ENCODE results near the gene DNAH9.

The DNAH9 gene

DNA sequence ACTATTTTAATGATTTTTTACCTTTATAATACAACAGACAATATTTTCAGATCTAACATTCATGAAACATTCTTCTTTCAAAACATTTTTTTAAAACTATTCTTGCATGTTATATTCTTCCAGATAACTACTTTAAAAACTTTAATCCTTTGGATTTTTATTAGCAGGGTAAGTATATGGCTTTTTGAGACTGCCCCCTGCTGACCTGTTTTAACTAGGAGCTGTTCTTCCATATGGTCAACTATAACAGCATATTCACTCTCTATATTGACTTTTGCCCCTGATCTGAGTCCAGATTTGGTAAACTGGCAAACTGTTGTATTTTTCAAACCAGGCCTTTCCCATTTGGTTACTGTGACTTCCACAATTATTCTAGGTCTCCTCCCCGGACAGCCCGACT is 382.5 kb downstream of the DNAH9 start:
- DNase-seq (ENCODE audit: low read depth in 2 of 2) = no peak

DNA sequence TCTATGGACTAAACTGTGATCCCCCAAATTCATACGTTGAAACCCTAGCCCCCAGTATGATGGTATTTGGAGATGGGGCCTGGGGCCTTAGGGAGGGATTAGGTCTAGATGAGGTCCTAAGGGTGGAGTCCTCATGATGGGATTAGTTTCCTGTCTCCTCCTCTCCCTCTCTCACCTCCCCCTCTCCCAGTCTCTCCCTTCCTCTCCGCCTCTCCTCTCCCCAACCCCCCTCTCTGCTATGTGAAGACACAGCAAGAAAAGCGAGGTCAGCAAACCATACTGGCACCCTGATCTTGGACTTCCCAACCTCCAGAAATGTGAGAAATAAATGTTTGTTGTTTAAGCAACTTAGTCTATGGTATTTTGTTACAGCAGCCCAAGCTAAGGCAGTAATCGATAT is 383.6 kb downstream of the DNAH9 start:
- no peak for DNase-seq (ENCODE audit: low read depth in 2 of 2)

DNA sequence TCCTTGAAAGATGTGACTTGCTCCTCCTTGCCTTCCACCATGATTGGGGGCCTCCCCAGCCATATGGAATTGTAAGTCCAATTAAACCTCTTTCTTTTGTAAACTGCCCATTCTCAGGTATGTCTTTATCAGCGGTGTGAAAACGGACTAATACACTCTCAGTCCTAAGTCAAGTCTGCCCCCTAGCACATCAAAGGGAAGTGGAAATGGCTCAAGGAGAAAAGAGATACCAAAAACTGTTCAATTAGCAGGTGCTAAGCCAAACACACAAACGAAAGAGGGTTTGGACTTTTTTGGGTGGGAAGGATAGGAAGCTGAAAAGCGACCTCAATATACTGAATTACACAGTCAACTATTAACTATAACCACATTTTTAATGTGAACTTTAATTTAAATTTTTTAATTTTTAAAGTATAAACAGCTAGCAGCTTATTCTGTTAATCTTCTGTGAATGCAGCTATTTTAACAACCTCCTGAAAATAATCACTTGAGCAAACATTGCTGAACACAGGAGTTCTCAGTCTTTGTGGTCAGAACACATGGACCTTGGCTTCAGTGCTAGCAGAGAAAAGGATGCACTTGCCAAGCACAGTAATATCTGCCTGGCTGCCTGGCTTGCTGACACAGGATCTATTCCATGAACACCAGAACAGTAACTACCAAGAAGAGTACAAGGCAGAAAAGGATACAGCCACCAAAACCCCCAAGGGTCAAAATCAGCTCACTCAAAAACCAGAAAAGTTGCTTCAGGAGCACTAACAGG is 388.1 kb downstream of the DNAH9 start:
- no peak for DNase-seq (ENCODE audit: low read depth in 2 of 2)

DNA sequence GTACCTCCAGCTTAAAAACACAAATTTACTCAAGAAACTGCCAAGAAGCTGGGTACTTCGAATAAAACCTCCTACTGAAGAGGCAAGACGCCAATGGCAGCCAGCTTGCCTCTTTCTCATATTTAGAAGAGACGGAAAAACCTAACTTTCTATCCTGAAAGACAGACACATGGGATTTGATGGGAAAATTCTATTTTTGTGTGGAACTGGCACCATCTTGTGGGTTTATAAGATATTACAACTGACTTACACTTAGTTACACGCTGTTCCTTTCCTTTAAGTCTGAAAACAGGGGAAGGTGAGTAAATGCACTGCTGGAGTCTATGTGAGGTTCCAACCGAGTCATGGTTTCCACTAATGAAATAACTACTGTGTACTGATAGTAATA is 388.7 kb downstream of the DNAH9 start:
- DNase-seq (ENCODE audit: low read depth in 2 of 2) = no peak

DNA sequence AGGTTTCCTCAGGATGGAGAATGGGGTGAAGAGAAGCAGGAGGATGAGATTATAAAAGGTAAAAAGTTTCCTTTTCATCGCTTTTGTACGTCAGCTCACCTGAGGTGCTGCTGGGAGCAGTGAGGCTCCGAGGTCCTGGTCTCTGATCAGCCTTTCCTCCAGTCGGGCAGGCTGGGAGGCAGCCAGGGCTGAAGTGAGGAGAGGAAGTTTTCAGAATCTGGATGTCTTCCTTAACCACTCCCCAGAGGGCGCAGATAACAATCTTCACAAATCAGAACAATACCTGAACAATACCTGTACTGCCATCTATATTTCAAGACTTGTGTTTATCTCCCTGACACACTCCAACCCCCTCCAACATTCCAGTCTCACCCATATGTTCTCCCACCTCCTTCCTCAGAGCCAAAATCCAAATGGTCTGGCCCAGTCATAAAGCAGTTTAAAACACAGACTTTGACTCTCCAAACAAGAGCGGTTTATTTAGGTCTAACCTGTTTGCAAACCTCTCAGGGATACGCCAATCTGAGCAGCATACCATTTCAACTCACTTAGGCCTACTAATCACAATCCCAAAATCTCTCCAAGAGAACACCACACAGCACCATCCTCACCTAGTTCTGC is 392.2 kb downstream of the DNAH9 start:
- no peak for DNase-seq (ENCODE audit: low read depth in 2 of 2)

DNA sequence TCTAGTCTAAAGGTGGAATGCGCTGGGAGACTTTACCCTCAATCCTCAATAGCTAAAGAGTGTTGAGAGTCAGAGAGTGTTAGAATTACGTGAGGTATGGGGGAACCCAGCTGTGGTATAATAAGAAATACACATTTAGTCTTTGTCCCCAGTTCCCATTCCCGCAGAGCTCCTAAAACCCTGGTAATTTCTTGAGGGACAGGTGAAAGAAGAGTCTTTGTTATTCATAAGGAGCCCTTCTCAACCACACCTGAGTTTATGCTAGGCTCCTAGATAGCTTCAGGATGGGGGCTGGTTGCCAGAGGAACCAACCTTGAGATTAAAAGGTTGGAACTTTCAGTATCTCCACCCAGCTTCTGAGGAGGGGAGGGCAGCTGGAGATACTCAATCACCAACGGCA is 393.2 kb downstream of the DNAH9 start:
- no peak for DNase-seq (ENCODE audit: low read depth in 2 of 2)

DNA sequence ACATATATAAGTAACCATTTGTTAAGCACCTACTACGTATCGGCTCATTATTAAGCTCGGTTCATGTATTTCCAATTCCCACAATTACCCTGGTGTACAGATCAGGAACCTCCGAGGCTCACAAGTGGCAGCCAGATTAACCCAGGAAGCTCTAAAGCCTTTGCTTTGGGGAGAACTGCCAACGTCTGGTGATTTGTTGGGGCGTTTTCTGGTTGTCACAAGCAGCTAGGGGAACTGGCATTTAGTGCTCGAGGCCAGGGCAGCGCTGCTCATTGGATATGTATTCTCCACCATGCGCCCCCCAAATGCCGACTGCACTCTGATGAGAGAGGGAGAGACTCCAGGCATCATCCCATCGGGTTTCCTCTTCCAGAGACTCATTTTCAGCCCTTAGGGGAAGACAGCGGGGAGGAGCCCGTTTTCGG is 398.5 kb downstream of the DNAH9 start:
- DNase-seq (ENCODE audit: low read depth in 2 of 2) = peak in 1 of 2 donors; percentile 12

DNA sequence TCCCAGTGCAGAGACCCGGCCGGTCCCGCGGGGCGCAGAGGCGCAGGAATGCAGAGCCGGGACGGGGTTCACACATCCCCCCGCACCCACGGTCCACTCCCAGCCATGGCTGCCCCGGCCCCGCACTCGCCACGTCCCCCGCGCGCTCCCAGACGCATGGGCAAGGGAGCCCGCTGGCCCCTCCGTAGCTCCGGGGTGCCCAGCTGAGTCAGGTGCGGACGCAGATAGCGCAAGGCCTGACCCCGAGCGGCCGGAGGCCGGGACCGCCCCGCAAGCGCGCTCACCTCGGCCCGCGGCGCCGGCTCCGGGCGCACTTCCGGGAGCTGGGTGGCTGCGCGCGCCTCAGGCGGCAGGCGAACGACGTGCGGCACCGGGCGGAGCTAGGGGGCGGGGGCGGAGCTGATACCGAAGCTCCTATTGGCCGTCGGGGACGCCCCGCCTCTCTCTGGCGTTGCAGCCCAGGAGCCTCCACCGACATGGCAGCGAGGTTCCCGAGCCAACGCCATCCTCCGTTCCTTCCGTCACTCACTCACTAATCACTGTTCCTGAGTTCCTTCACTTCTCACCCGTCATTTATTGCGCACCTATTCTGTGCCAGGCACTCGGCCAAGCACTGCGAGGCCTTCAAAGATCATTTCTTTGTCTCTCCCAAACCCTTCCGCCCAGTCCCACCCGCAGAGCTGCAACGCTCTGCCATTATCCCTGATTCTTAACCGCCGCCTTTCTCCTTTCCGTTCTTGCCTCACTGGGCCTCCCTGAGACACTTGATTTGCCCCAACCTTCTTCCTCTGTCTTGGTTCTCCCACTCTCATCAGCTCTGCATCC is 399.1 kb downstream of the DNAH9 start, which contains the start of gene ZNF18:
ZNF18 (minus strand) TSS at position 329 of the 825 bp plus-strand sequence. CDS start 4,646 bp downstream, outside the sequence.
- peak; percentile 88 to 95 for DNase-seq (ENCODE audit: low read depth in 2 of 2)

DNA sequence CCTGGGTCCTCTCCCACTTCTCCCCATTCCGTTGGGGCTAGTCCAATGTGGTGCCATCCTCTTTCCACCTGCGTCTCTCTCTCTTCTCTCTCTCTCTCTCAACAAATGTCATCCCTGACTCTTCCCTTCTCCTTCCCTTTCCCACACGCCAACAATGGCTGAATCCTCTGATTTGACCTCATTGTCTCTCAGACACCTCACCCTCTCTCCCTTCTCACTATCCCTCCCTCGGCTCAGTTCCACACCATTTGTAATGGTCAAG is 399.6 kb downstream of the DNAH9 start:
- no peak for DNase-seq (ENCODE audit: low read depth in 2 of 2)

DNA sequence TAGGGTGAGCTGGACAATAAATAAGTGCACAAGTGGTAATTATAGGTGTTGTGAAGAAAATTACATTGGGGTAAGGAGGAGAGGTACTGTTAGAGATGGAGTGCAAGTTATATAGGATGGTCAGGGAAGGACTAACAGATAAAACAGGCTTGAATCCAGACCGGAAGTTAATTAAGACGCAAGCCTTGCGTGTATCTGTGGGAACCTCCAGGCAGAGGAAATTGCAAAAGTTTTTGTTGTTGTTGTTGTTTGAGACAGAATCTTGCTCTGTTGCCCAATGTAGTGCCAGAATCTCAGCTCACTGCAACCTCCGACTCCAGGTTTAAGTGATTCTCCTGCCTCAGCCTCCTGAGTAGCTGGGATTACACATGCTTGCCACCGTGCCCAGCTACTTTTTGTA is 401.4 kb downstream of the DNAH9 start:
- no peak for DNase-seq (ENCODE audit: low read depth in 2 of 2)

DNA sequence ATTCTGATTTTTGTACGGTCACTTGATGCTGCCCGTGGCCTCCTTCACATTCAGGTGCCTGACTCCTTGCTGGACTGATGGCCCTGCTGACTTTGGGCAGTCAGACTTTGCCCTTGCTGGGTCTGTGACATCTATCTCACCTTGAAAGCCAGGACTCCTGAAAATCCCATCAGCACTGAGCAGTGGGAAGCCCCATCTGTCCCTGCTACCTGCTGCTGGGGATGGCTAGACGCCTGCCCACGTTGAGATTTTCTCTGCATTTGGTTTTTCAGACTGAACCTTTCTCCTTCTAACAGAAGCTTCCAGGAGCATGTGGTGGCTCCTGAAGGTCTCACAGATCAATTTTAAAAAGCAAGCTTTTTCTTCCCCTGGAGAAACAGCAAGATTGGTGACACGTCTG is 409.2 kb downstream of the DNAH9 start:
- DNase-seq (ENCODE audit: low read depth in 2 of 2) = no peak
